SK-N-SH treated with all-trans-retinoic acid at 6 μM for 48 hours (cell line): ENCODE data around the gene PCBD1.

Experiments
- ARNTL ChIP-seq: fragments of 450-650 bp; formaldehyde crosslinking; IDR thresholded peaks from 2 replicates; pipeline ENCODE4 v1.5.0; 2020; ENCODE audit warnings: low read depth, mild to moderate bottlenecking, moderate library complexity, borderline replicate concordance
- CSRNP3 ChIP-seq: fragments of 250-450 bp; sonication (Bioruptor Pico); IDR thresholded peaks from 2 replicates; pipeline ENCODE4 v1.5.1; 2021; ENCODE audit warnings: mild to moderate bottlenecking, moderate library complexity
- ESRRG ChIP-seq: fragments of 250-450 bp; sonication (Bioruptor Pico); IDR thresholded peaks from 2 replicates; pipeline ENCODE4 v1.6.1; 2021; ENCODE audit warnings: mild to moderate bottlenecking
- GLIS3 ChIP-seq: fragments of 250-450 bp; sonication (Bioruptor Pico); IDR thresholded peaks from 2 replicates; pipeline ENCODE4 v1.5.0; 2020; ENCODE audit warnings: mild to moderate bottlenecking, moderate library complexity
- OSR1 ChIP-seq: fragments of 250-450 bp; sonication (Bioruptor Pico); IDR thresholded peaks from 2 replicates; pipeline ENCODE4 v1.8.0; 2022; ENCODE audit warnings: moderate library complexity, mild to moderate bottlenecking, inconsistent platforms
- PATZ1 ChIP-seq: fragments of 250-450 bp; sonication (Bioruptor Pico); IDR thresholded peaks from 2 replicates; pipeline ENCODE4 v1.8.0; 2020; ENCODE audit warnings: mild to moderate bottlenecking, moderate library complexity, borderline replicate concordance
- PPARA ChIP-seq: fragments of 250-450 bp; sonication (Bioruptor Pico); IDR thresholded peaks from 2 replicates; pipeline ENCODE4 v1.5.0; 2020; ENCODE audit warnings: mild to moderate bottlenecking, borderline replicate concordance
- RARB ChIP-seq: fragments of 250-450 bp; sonication (Bioruptor Pico); IDR thresholded peaks from 2 replicates; pipeline ENCODE4 v1.8.0; 2021; ENCODE audit warnings: mild to moderate bottlenecking, moderate library complexity
- SNAI2 ChIP-seq: fragments of 250-450 bp; sonication (Bioruptor Pico); IDR thresholded peaks from 2 replicates; pipeline ENCODE4 v1.5.0; 2020; ENCODE audit warnings: mild to moderate bottlenecking, moderate library complexity
- ZFP30 ChIP-seq: fragments of 450-650 bp; formaldehyde crosslinking; IDR thresholded peaks from 2 replicates; pipeline ENCODE4 v1.5.0; 2022; ENCODE audit warnings: mild to moderate bottlenecking, moderate library complexity
- ZNF565 ChIP-seq: fragments of 450-650 bp; formaldehyde crosslinking; conservative IDR thresholded peaks from 2 replicates; pipeline ENCODE4 v1.5.0; 2020; ENCODE audit warnings: low read depth, mild to moderate bottlenecking, moderate library complexity
- ZNF8 ChIP-seq: fragments of 450-650 bp; formaldehyde crosslinking; IDR thresholded peaks from 2 replicates; pipeline ENCODE4 v1.5.0; 2020; ENCODE audit warnings: mild to moderate bottlenecking, moderate library complexity

GRCh38 chr10:70885481-70885880 is 2.9 kb downstream of the PCBD1 start:
- TF ChIP-seq CSRNP3 = no peak
- no peak for TF ChIP-seq SNAI2 (CRISPR knock-in tag)
- no peak for TF ChIP-seq ESRRG
- no peak for TF ChIP-seq PATZ1
- no peak for TF ChIP-seq OSR1
- TF ChIP-seq ZNF8 = no peak
- no peak for TF ChIP-seq RARB
- TF ChIP-seq ZFP30 = no peak
- no peak for TF ChIP-seq ARNTL (CRISPR knock-in tag)
- no peak for TF ChIP-seq GLIS3 (CRISPR knock-in tag)
- TF ChIP-seq ZNF565 (CRISPR knock-in tag) = no peak
- TF ChIP-seq PPARA (CRISPR knock-in tag) = no peak
